GM23338 (cell line): Measurements from ENCODE around the gene KIAA1671. TPM values are rescaled to one million over a fixed set of nuclear protein-coding genes. Genes with fewer than 3 reads are reported as not detected.

Experiments used
- ATAC-seq: fragments of 200-7000 bp; cut with Tn5 transposase; 3 replicates; pipeline ENCODE4 v1.9.1; 2020
- DNase-seq: peaks from one replicate; pipeline ENCODE4 v3.0.0-alpha.2; 2015; ENCODE audit warnings: low spot score
- H2AFZ ChIP-seq: fragments of 200-600 bp; sonication (generic); 2 replicates; pipeline ENCODE4 v1.8.0; 2016; ENCODE audit warnings: antibody characterized with exemption, mild to moderate bottlenecking, moderate library complexity
- H3F3A ChIP-seq: fragments of 200-600 bp; sonication (generic); replicated peaks from 2 replicates; pipeline ENCODE4 v1.8.0; 2017; ENCODE audit warnings: antibody characterized with exemption, mixed run types, low read depth
- H3K27ac ChIP-seq: fragments of 200-600 bp; sonication (generic); 2 replicates; pipeline ENCODE4 v1.6.1; 2016; ENCODE audit warnings: low read depth
- H3K27me3 ChIP-seq: fragments of 200-600 bp; sonication (generic); 2 replicates; pipeline ENCODE4 v1.8.0; 2016; ENCODE audit warnings: mild to moderate bottlenecking, mixed run types, moderate library complexity; ENCODE audit not compliant: insufficient read depth
- H3K36me3 ChIP-seq: fragments of 200-600 bp; sonication (generic); 2 replicates; pipeline ENCODE4 v1.8.0; 2016; ENCODE audit warnings: mild to moderate bottlenecking; ENCODE audit not compliant: insufficient read depth
- H3K4me1 ChIP-seq: fragments of 200-600 bp; sonication (generic); 2 replicates; pipeline ENCODE4 v1.8.0; 2016; ENCODE audit warnings: mild to moderate bottlenecking, moderate library complexity; ENCODE audit not compliant: insufficient read depth
- H3K4me2 ChIP-seq: fragments of 200-600 bp; sonication (generic); 2 replicates; pipeline ENCODE4 v1.7.1; 2017; ENCODE audit warnings: mixed run types
- H3K4me3 ChIP-seq: fragments of 200-600 bp; sonication (generic); 2 replicates; pipeline ENCODE4 v1.6.1; 2016; ENCODE audit warnings: mixed run types
- H3K79me2 ChIP-seq: fragments of 200-600 bp; sonication (generic); replicated peaks from 2 replicates; pipeline ENCODE4 v1.8.0; 2017; ENCODE audit warnings: mild to moderate bottlenecking; ENCODE audit not compliant: insufficient read depth
- H3K9me2 ChIP-seq: fragments of 200-600 bp; sonication (generic); 2 replicates; pipeline ENCODE4 v1.8.0; 2017; ENCODE audit not compliant: insufficient read depth
- H4K20me1 ChIP-seq: fragments of 200-600 bp; sonication (generic); replicated peaks from 2 replicates; pipeline ENCODE4 v1.8.0; 2017; ENCODE audit warnings: mild to moderate bottlenecking; ENCODE audit not compliant: insufficient read depth
- H3K27ac Mint-ChIP-seq: 2 replicates; pipeline ENCODE4 v1.8.0; 2020; ENCODE audit warnings: inconsistent platforms, mild to moderate bottlenecking, moderate library complexity, mixed read lengths
- H3K27me3 Mint-ChIP-seq: 3 replicates; pipeline ENCODE4 v1.8.0; 2022; ENCODE audit warnings: low read depth, mild to moderate bottlenecking, moderate library complexity, mixed read lengths, inconsistent platforms; ENCODE audit not compliant: insufficient read depth, poor library complexity
- H3K36me3 Mint-ChIP-seq: 3 replicates; pipeline ENCODE4 v1.8.0; 2021; ENCODE audit warnings: low read depth, mild to moderate bottlenecking, inconsistent platforms, moderate library complexity, mixed read lengths
- H3K4me1 Mint-ChIP-seq: 3 replicates; pipeline ENCODE4 v1.8.0; 2020; ENCODE audit warnings: mild to moderate bottlenecking, inconsistent platforms, mixed read lengths
- H3K4me3 Mint-ChIP-seq: 3 replicates; pipeline ENCODE4 v1.8.0; 2021; ENCODE audit warnings: moderate library complexity, mild to moderate bottlenecking, inconsistent platforms, mixed read lengths
- H3K9me3 Mint-ChIP-seq: 3 replicates; pipeline ENCODE4 v1.8.0; 2020; ENCODE audit warnings: moderate library complexity, mild to moderate bottlenecking, inconsistent platforms, mixed read lengths
- CREB1 ChIP-seq: fragments of 250-450 bp; sonication (Bioruptor Pico); IDR thresholded peaks from 2 replicates; pipeline ENCODE4 v1.5.0; 2020; ENCODE audit warnings: low read depth, mild to moderate bottlenecking, moderate library complexity
- EZH2 ChIP-seq: fragments of 200-600 bp; sonication (generic); IDR thresholded peaks from one replicate; pipeline ENCODE4 v1.8.0; 2017; ENCODE audit warnings: antibody characterized with exemption, mild to moderate bottlenecking, low read depth; ENCODE audit not compliant: unreplicated experiment
- EZH2phosphoT487 ChIP-seq: fragments of 200-600 bp; sonication (generic); IDR thresholded peaks from one replicate; pipeline ENCODE4 v1.8.1; 2018; ENCODE audit warnings: antibody characterized with exemption; ENCODE audit not compliant: unreplicated experiment
- NANOG ChIP-seq: IDR thresholded peaks from 2 replicates; pipeline ENCODE4 v1.6.1; 2016; ENCODE audit warnings: antibody characterized with exemption, borderline replicate concordance
- POLR2AphosphoS5 ChIP-seq: IDR thresholded peaks from 2 replicates; pipeline ENCODE4 v1.6.1; 2016; ENCODE audit warnings: antibody characterized with exemption, low read depth
- REST ChIP-seq: IDR thresholded peaks from one replicate; pipeline ENCODE4 v1.6.1; 2018; ENCODE audit warnings: antibody characterized with exemption; ENCODE audit not compliant: unreplicated experiment
- STAT1 ChIP-seq: IDR thresholded peaks from one replicate; pipeline ENCODE4 v1.6.1; 2016; ENCODE audit warnings: antibody characterized with exemption; ENCODE audit not compliant: unreplicated experiment
- ZNF114 ChIP-seq: fragments of 250-450 bp; sonication (Bioruptor Pico); IDR thresholded peaks from 2 replicates; pipeline ENCODE4 v1.5.0; 2020; ENCODE audit warnings: mild to moderate bottlenecking, moderate library complexity
- ZNF331 ChIP-seq: fragments of 250-450 bp; sonication (Bioruptor Pico); IDR thresholded peaks from 2 replicates; pipeline ENCODE4 v1.5.0; 2020; ENCODE audit warnings: low read depth, mild to moderate bottlenecking, moderate library complexity
- ZNF462 ChIP-seq: fragments of 250-450 bp; sonication (Bioruptor Pico); IDR thresholded peaks from 2 replicates; pipeline ENCODE4 v1.5.0; 2020; ENCODE audit warnings: mild to moderate bottlenecking, moderate library complexity
- polyA plus RNA-seq: library from polyadenylated mRNA; unstranded; fragments of >200 nt; fragmentation: Nextera tagmentation; extraction: Ambion mirVana; gene quantifications from 2 replicates; pipeline ENCODE4 v1.2.1, GENCODE V29; 2016
- total RNA-seq: library from RNA; depleted of rRNA; stranded (reverse); fragments of >200 nt; shearing (Covaris generic); gene quantifications from 2 replicates; pipeline ENCODE4 v1.2.3, GENCODE V29; 2014

Gene KIAA1671
- total and polyA plus RNA-seq, 2 experiments from 2014 or later: 6.1 to 27.2 TPM

GRCh38 chr22:25120093-25120561 is 167.6 kb downstream of the KIAA1671 start:
- H3K79me2 ChIP-seq: no peaks in the 10 kb centered on the region
- H2AFZ ChIP-seq: no peak overlapping the region
- no peak overlapping the region for H3K4me3 ChIP-seq
- H3K27me3 ChIP-seq: no peaks in the 10 kb centered on the region
- Mint-ChIP-seq H3K4me3 (no peak overlapping the region), H3K27ac (peak overlapping the region; percentile 51; the same call in 1 of the 2 replicates), H3K27me3 (no peaks in the 10 kb centered on the region), H3K9me3 (0 out of 3 replicates have a peak, but pooled peaks cover 2% of the 10 kb centered on the region), H3K36me3 (peaks cover 12% of the 10 kb centered on the region; the same call in 2 of the 3 replicates), H3K4me1 (peaks cover 20% of the 10 kb centered on the region)
- no peaks in the 10 kb centered on the region for H3K9me2 ChIP-seq
- ATAC-seq (peak; percentile 96), DNase-seq (peak; percentile 59)
- no peaks in the 10 kb centered on the region; the same call in 1 of the 2 replicates for H3F3A ChIP-seq
- TF ChIP-seq ZNF114 (CRISPR knock-in tag): no peak
- TF ChIP-seq POLR2AphosphoS5: no peak
- TF ChIP-seq STAT1: no peak
- no peaks in the 10 kb centered on the region; the same call in 1 of the 2 replicates for H4K20me1 ChIP-seq
- no peaks in the 10 kb centered on the region for H3K36me3 ChIP-seq
- H3K4me2 ChIP-seq: peak overlapping the region; percentile 51
- peaks cover 13% of the 10 kb centered on the region for H3K4me1 ChIP-seq
- H3K27ac ChIP-seq: peak overlapping the region; percentile 57; the same call in 1 of the 2 replicates

GRCh38 chr22:25120761-25121212 is 168.3 kb downstream of the KIAA1671 start:
- H3K27ac Mint-ChIP-seq: peak overlapping the region; percentile 51
- H4K20me1 ChIP-seq: no peaks in the 10 kb centered on the region; the same call in 1 of the 2 replicates
- peaks cover 11% of the 10 kb centered on the region for H3K4me1 ChIP-seq
- H3K27me3 ChIP-seq: no peaks in the 10 kb centered on the region
- no peaks in the 10 kb centered on the region for H3K79me2 ChIP-seq
- no peak overlapping the region for H3K4me3 ChIP-seq
- H2AFZ ChIP-seq: no peak overlapping the region
- H3K9me3 Mint-ChIP-seq: 0 out of 3 replicates have a peak, but pooled peaks cover 2% of the 10 kb centered on the region
- peaks cover 12% of the 10 kb centered on the region; the same call in 2 of the 3 replicates for H3K36me3 Mint-ChIP-seq
- H3K9me2 ChIP-seq: no peaks in the 10 kb centered on the region
- H3K36me3 ChIP-seq: no peaks in the 10 kb centered on the region
- ATAC-seq (peak; percentile 39), DNase-seq (no peak)
- H3K27me3 Mint-ChIP-seq: no peaks in the 10 kb centered on the region
- peaks cover 17% of the 10 kb centered on the region for H3K4me1 Mint-ChIP-seq
- H3K4me3 Mint-ChIP-seq: no peak overlapping the region
- H3K4me2 ChIP-seq: peak overlapping the region; percentile 51
- H3F3A ChIP-seq: no peaks in the 10 kb centered on the region; the same call in 1 of the 2 replicates
- TF ChIP-seq NANOG (no peak), ZNF114 (CRISPR knock-in tag) (no peak), CREB1 (CRISPR knock-in tag) (no peak), STAT1 (no peak), POLR2AphosphoS5 (no peak), REST (no peak), ZNF462 (CRISPR knock-in tag) (no peak), EZH2 (no peak), EZH2phosphoT487 (no peak), ZNF331 (CRISPR knock-in tag) (no peak)
- peak overlapping the region; percentile 57 for H3K27ac ChIP-seq
